Measurements from ENCODE around the gene ZNF90.

DNA sequence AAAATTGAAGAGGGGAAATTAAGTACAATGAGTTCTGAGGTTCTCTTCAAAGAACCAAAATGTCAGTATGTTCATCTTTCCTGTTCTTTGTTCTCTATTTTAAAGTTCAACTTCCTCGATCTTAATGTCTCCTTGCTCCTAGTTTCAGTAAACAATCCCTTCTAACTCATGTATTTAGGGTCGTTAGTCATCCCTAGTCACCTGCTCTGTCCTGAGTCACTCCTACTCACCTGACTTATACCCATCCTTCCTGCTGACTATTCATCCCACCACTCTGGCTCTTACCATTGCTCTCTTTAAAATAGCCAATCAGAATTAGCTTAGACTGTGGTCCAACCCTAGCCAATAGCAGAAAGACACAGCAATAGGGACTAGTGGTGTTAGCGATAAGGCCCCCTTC, 24.3 kb downstream of the ZNF90 start:
- TF ChIP-seq, protein P1, sequence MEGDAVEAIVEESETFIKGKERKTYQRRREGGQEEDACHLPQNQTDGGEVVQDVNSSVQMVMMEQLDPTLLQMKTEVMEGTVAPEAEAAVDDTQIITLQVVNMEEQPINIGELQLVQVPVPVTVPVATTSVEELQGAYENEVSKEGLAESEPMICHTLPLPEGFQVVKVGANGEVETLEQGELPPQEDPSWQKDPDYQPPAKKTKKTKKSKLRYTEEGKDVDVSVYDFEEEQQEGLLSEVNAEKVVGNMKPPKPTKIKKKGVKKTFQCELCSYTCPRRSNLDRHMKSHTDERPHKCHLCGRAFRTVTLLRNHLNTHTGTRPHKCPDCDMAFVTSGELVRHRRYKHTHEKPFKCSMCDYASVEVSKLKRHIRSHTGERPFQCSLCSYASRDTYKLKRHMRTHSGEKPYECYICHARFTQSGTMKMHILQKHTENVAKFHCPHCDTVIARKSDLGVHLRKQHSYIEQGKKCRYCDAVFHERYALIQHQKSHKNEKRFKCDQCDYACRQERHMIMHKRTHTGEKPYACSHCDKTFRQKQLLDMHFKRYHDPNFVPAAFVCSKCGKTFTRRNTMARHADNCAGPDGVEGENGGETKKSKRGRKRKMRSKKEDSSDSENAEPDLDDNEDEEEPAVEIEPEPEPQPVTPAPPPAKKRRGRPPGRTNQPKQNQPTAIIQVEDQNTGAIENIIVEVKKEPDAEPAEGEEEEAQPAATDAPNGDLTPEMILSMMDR (IDR thresholded peaks at IDR 0.05) = no peak
- TF ChIP-seq POLR2A (IDR thresholded peaks at IDR 0.05) = no peak
